SU-DHL-6 (cell line): ENCODE data around the gene TRIM17.

Source experiments
- H2AFZ ChIP-seq: fragments of 200-600 bp; sonication (generic); 2 replicates; pipeline ENCODE4 v1.6.1; 2014; ENCODE audit warnings: low read depth, mild to moderate bottlenecking, moderate library complexity, mixed read lengths, antibody characterized with exemption, low read length; ENCODE audit not compliant: severe bottlenecking
- H3F3A ChIP-seq: fragments of 200-600 bp; shearing (Covaris generic); 2 replicates; pipeline ENCODE4 v1.6.0; 2016; ENCODE audit warnings: antibody characterized with exemption, mild to moderate bottlenecking; ENCODE audit not compliant: insufficient read depth
- H3K27ac ChIP-seq: fragments of 200-600 bp; sonication (generic); 2 replicates; pipeline ENCODE4 v1.5.1; 2016; ENCODE audit warnings: low read depth, mild to moderate bottlenecking, low read length, moderate library complexity, mixed read lengths
- H3K27me3 ChIP-seq: fragments of 200-600 bp; sonication (generic), shearing (Covaris generic); 2 replicates; pipeline ENCODE4 v1.6.0; 2014; ENCODE audit warnings: mild to moderate bottlenecking, low read length
- H3K36me3 ChIP-seq: fragments of 200-600 bp; sonication (generic); 2 replicates; pipeline ENCODE4 v1.6.1; 2014; ENCODE audit warnings: mild to moderate bottlenecking, low read length, mixed read lengths
- H3K4me2 ChIP-seq: fragments of 300-600, 200-600 bp; shearing (Covaris generic), sonication (generic); 2 replicates; pipeline ENCODE4 v1.6.0; 2014; ENCODE audit warnings: low read length, low read depth, mild to moderate bottlenecking; ENCODE audit not compliant: poor library complexity, severe bottlenecking
- H3K4me3 ChIP-seq: fragments of 200-600 bp; sonication (generic); 2 replicates; pipeline ENCODE4 v1.5.1; 2014; ENCODE audit warnings: antibody characterized with exemption, low read length, mild to moderate bottlenecking, mixed read lengths; ENCODE audit not compliant: insufficient read depth, poor library complexity, severe bottlenecking
- H3K79me2 ChIP-seq: fragments of 200-600 bp; sonication (generic); 2 replicates; pipeline ENCODE4 v1.6.1; 2014; ENCODE audit warnings: mild to moderate bottlenecking, low read length, moderate library complexity; ENCODE audit not compliant: insufficient read depth
- H3K9ac ChIP-seq: fragments of 200-600 bp; sonication (generic); 2 replicates; pipeline ENCODE4 v1.7.0; 2014; ENCODE audit warnings: mild to moderate bottlenecking, low read length
- H3K9me2 ChIP-seq: fragments of 200-600 bp; sonication (generic); replicated peaks from 2 replicates; pipeline ENCODE4 v1.6.1; 2014; ENCODE audit warnings: low read length; ENCODE audit not compliant: insufficient read depth
- H3K9me3 ChIP-seq: fragments of 200-600 bp; sonication (generic); 2 replicates; pipeline ENCODE4 v1.6.1; 2014; ENCODE audit warnings: low read length, mixed read lengths; ENCODE audit not compliant: insufficient read depth
- H4K20me1 ChIP-seq: fragments of 200-600 bp; sonication (generic); 2 replicates; pipeline ENCODE4 v1.6.1; 2014; ENCODE audit warnings: low read depth, mild to moderate bottlenecking, antibody characterized with exemption, low read length, moderate library complexity, mixed read lengths
- CTCF ChIP-seq: fragments of 200-600 bp; sonication (generic); IDR thresholded peaks from one replicate; pipeline ENCODE4 v1.5.1; 2017; ENCODE audit warnings: antibody characterized with exemption, mild to moderate bottlenecking, low read length, moderate library complexity; ENCODE audit not compliant: insufficient read depth, poor library complexity, severe bottlenecking
- EZH2phosphoT487 ChIP-seq: fragments of 200-600 bp; sonication (generic), shearing (Covaris generic); conservative IDR thresholded peaks from 2 replicates; pipeline ENCODE4 v1.6.1; 2018; ENCODE audit warnings: mild to moderate bottlenecking, antibody characterized with exemption, low read length, moderate library complexity, mixed read lengths

The TRIM17 gene

GRCh38 chr1:228430243-228430642 is 13.6 kb upstream of the TRIM17 start:
- TF ChIP-seq EZH2phosphoT487 = no peak
- TF ChIP-seq CTCF = no peak
- no peaks in the 10 kb centered on the region for H3K9me3 ChIP-seq
- H3K27me3 ChIP-seq = no peaks in the 10 kb centered on the region
- no peaks in the 10 kb centered on the region for H3F3A ChIP-seq
- H3K36me3 ChIP-seq = no peaks in the 10 kb centered on the region
- no peak overlapping the region for H3K27ac ChIP-seq
- H2AFZ ChIP-seq = no peak overlapping the region
- no peak overlapping the region for H3K9ac ChIP-seq
- no peak overlapping the region for H3K4me2 ChIP-seq
- H3K79me2 ChIP-seq = no peaks in the 10 kb centered on the region
- no peak overlapping the region for H3K4me3 ChIP-seq
- no peaks in the 10 kb centered on the region for H4K20me1 ChIP-seq
- no peaks in the 10 kb centered on the region for H3K9me2 ChIP-seq

- Histone ChIP-seq H4K20me1 (no peaks in the 10 kb centered on the region), H3K4me3 (no peak overlapping the region), H3K27me3 (no peaks in the 10 kb centered on the region), H3K36me3 (no peaks in the 10 kb centered on the region), H3K4me2 (no peak overlapping the region), H3F3A (no peaks in the 10 kb centered on the region), H3K79me2 (no peaks in the 10 kb centered on the region), H3K9me2 (no peaks in the 10 kb centered on the region), H3K9ac (no peak overlapping the region), H3K27ac (no peak overlapping the region), H2AFZ (no peak overlapping the region), H3K9me3 (no peaks in the 10 kb centered on the region)
- no peak for TF ChIP-seq CTCF
- no peak for TF ChIP-seq EZH2phosphoT487
These were observed 13.0 kb upstream of the TRIM17 start for GRCh38 chr1:228429698-228430097.

- H3K27ac ChIP-seq = no peak overlapping the region
- H4K20me1 ChIP-seq = no peaks in the 10 kb centered on the region
- no peak overlapping the region for H2AFZ ChIP-seq
- H3K9me3 ChIP-seq = no peaks in the 10 kb centered on the region
- no peaks in the 10 kb centered on the region for H3K27me3 ChIP-seq
- no peaks in the 10 kb centered on the region for H3K79me2 ChIP-seq
- no peaks in the 10 kb centered on the region for H3K36me3 ChIP-seq
- no peak overlapping the region for H3K4me3 ChIP-seq
- no peaks in the 10 kb centered on the region for H3K9me2 ChIP-seq
- no peak overlapping the region for H3K9ac ChIP-seq
- no peaks in the 10 kb centered on the region for H3F3A ChIP-seq
- no peak overlapping the region for H3K4me2 ChIP-seq
- no peak for TF ChIP-seq EZH2phosphoT487
- TF ChIP-seq CTCF = no peak
These were observed 12.3 kb upstream of the TRIM17 start for GRCh38 chr1:228429007-228429406.
